GM18505 (cell line): Measurements from ENCODE around the gene CEND1.

ENCODE experiments used
- ATAC-seq: cut with Tn5 transposase; IDR thresholded peaks from one replicate; pipeline ENCODE4 v1.9.1; 2021; ENCODE audit not compliant: unreplicated experiment
- POLR2A ChIP-seq: IDR thresholded peaks from 4 replicates; pipeline ENCODE4 v1.6.1; 2011; ENCODE audit warnings: borderline replicate concordance; ENCODE audit not compliant: insufficient read depth, insufficient read length; ENCODE audit errors: extremely low read depth

The CEND1 gene

GRCh38 chr11:791658-792534, 2.0 kb upstream of the CEND1 start:
- no peak for TF ChIP-seq POLR2A

GRCh38 chr11:790721-791564, 1.1 kb upstream of the CEND1 start:
- no peak for ATAC-seq
- TF ChIP-seq POLR2A, result no peak

More at GRCh38 chr11:791658-792534, 2.0 kb upstream of the CEND1 start:
- no peak for ATAC-seq

GRCh38 chr11:788953-789940, 643 bp downstream of the CEND1 start:
- no peak for TF ChIP-seq POLR2A
- no peak for ATAC-seq

- ATAC-seq, result no peak
- no peak for TF ChIP-seq POLR2A
Measured at GRCh38 chr11:788009-788640, 1.8 kb downstream of the CEND1 start.

GRCh38 chr11:787084-787675, 2.7 kb downstream of the CEND1 start:
- TF ChIP-seq POLR2A, result no peak
- no peak for ATAC-seq

- TF ChIP-seq POLR2A, result peak; percentile 8
- ATAC-seq, result no peak
Measured at GRCh38 chr11:786235-787083, 3.4 kb downstream of the CEND1 start.

GRCh38 chr11:783581-784015, 6.3 kb downstream of the CEND1 start:
- no peak for TF ChIP-seq POLR2A
- no peak for ATAC-seq

- no peak for TF ChIP-seq POLR2A
- ATAC-seq, result no peak
Measured at GRCh38 chr11:782264-783174, 7.4 kb downstream of the CEND1 start.

- no peak for ATAC-seq
- no peak for TF ChIP-seq POLR2A
Measured at GRCh38 chr11:779955-780532, 9.8 kb downstream of the CEND1 start.
